Endometrium (tissue), 2 donors: ENCODE results near the gene GALNT11.
"Not testable (repeated sequence)": the region's sequence is repeated elsewhere in the genome, so short reads cannot be mapped to it uniquely, and the experiment has no call there.

Source experiments
- FAIRE-seq: peaks from 2 replicates; lab custom pipeline; 2012; peaks lifted over from hg19 to GRCh38; lab: Jason Lieb, UNC
- donor health status: control.
- donor health status: control.

Gene GALNT11

DNA sequence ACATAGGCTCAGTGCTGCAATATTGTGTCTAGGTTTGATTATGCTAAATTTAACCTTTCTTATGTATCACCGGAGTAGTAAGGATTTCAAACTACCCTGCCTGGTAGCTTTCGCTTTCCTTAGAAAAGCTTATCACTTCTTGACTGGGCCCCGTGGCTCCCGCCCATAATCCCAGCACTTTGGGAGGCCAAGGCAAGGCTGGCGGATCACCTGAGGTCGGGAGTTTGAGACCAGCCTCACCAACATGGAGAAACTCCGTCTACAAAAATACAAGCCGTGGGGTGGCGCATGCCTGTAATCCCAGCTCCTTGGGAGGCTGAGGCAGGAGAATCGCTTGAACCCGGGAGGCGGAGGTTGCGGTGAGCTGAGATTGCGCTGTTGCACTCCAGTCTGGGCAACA lies 49.9 kb downstream of the GALNT11 start:
- FAIRE-seq: not testable (repeated sequence)

DNA sequence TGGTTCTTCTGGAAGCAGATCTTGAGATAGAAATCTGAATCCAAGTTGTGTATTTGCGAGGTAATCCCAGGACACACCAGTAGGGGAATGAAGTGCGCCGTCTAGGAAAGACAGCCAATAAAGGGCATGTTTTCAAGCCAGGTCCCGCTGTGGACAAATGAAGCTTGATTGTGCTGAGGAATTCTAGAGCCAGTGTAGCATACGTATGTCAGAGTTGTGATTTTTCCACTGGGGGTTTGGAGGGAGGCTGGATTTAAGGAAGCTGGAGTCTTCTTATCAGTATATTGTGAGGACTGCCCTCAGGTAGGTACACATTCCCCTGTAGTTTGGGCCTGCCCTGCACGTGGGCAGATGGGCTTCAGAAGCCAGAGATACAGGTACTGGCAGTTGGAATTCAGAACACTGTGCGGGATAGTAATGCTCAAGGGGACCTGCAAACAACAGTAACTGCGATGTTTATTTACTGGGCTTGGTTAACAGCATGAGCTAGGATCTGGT lies 50.9 kb downstream of the GALNT11 start:
- FAIRE-seq: no peak

DNA sequence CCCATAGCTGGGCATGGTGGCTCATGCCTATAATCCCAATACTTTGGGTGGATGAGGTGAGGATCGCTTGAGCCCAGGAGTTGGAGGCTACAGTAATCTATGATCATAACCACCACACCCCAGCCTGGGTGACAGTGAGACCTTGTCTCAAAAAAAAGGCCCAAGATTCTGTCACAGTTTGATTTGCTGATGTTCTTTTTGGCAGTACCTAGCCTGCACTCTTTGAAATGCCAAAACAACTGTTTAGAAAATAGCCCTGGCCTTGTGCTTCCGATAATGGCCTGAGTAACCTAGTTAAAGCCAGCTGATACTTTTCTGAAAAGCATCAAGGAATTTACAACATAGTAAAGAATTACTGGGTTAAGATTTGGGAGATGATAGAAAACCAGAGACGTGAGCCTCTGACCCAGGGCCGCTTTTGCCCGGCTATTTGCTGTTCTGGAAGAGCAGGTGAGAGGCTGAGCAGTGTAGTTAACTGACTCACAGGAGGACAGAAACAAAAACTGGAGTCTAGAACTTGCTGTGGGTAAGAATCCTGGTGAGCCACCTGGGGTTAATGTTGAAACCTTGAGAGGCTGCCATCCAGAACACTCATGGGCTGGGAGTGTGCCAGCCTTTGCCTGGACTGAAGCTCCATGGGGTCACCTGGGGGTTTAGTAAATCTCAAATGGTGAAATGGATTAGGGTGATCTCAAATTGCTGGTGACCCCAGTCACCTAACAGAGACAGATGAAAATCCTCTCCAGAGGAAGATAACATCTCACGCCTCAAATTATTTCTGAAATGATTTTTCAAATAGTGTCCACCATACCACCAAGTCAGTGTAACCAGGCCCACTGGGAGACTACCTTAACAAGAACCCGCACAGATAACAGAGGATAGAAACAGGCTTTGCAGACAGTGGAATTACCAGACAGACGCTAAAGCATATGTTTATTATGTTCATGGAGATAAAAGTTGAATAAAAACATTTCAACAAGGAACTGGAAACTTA lies 51.8 kb downstream of the GALNT11 start:
- FAIRE-seq: no peak

DNA sequence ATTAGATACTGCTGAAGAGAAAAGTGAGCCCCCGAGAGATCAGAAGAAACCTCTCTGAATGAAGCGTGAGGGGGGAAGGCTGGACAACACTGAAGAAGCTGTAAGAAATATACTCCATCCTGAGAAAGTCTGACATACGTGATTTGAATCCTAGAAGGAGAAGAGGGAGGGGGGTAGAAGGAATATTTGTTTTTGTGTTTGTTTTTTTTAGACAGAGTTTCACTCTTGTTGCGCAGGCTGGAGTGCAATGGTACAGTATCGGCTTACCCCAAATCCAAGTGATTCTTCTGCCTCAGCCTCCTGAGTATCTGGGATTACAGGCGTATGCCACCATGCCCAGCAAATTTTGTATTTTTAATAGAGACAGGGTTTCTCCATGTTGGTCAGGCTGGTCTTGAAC lies 52.6 kb downstream of the GALNT11 start:
- FAIRE-seq: no peak

DNA sequence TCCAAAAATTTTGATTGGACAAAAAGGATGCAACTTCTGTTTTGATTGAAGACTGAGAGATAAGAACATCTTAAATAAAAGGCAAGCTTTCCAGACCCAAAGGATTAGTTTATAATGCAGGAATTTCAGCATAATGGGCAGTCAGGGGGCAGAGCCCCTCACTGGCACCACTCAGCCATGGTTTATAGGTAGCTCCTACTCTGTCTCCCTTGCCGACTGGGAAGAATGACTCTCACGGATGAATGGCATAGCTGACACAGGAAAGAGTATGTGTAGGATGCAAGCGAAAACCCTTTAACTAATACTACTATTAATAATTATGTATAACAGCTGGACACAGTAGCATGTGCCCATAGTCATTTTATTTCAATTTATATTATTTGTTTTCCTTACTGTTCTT lies 53.3 kb downstream of the GALNT11 start:
- FAIRE-seq: no peak

DNA sequence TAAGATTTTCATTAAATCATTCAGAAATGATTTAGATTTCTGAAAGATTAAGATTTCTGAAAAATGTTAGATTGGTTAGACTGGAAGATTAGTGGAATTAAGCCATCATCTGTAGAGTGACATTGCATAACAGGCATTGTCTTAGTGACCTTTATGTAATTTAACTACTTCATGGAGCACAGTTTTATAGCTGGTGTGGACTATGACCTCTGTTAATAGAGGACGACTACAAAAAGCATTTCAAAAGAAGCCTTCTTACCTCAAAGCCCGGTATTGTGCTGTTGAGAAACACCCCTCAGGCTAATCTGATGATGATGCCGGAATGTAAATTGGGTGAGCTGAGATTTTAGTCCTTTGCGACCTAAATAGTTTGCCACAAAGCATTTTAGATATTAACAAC lies 55.6 kb downstream of the GALNT11 start:
- no peak for FAIRE-seq

DNA sequence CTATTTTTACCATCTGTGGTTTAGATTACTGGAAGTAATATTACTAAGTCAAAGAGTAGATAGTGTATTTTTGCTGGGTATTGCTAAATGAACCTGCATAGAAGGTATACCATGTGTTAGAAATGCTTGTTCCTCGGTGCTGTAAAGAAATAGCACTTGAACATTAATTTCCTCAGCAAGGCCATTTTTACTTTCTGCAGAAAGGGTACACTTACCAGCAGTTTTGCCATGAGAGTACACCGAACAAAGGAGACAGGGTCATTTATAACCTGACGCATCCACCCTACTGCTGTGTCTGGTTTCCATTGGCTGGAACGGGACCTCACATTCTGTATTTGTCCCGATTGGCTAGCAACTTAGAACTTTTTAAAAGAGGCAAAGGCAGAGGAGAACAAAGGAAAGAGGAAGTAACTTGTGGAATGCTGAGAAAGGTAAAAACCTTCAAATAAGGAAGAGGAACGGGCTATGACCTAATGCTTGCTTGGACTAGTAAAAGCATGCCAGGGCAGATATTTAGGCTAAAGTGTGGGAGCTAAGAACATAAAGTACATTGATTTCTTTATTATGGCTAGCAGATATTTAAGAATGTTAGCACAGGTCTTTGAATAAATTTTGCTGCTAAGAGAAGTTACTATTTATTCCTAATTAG lies 56.7 kb downstream of the GALNT11 start:
- FAIRE-seq: not testable (repeated sequence)

DNA sequence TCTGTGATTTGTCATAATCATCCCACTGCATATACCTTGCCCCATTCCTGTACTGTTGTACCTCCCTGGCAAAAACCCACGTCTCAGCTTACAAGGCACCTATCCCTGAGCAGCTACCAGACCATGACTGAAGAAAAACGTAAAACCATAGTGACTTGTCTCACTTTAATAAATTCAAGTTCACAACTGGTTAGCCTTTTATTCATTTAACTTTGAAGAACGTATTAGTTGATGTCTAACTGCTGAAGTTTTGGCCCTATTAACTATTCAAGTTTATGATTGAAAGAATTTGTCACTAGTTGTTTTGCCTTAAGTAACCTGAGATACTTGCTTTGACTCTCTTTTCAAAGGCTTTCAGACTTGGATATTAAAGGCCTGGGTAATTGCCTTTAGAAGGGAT lies 59.7 kb downstream of the GALNT11 start:
- no peak for FAIRE-seq

DNA sequence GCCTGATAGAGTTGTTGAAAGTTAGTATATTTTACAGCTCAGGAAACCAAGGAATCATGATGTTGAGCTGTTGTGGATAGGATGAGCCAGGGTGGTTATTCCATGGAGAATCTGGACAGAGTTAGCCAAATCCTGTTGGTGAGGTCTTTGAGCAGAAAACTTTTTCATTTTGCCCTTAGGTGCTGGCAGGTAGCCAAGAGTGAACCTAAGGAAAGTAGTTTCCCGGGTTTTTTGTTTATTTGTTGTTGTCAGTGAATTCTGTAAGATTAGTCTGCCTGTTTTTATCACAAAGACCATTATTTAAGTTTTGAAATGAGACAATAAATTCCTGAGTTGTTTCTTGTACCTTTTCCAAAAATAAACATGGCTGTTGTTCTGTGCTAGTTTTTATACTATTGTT lies 61.0 kb downstream of the GALNT11 start:
- no peak for FAIRE-seq

DNA sequence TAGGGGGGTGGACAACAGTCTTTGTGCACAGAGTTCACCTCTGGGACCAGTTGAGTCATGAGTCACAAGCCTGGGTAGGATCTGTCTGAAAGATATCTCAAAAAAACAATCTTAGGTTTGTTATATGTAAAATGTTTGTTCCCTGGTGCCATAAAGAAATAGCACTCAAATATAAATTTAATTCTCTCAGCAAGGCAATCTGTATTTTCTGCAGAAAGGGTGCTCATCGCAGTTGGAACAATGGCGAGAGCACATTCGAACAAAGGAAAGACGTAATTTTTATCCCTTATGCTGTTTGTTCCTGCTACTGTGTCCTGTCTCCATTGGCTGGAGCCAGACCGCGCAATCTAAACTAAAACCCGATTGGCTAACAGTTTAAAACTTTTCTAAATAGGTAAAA lies 63.7 kb downstream of the GALNT11 start:
- FAIRE-seq: no peak

DNA sequence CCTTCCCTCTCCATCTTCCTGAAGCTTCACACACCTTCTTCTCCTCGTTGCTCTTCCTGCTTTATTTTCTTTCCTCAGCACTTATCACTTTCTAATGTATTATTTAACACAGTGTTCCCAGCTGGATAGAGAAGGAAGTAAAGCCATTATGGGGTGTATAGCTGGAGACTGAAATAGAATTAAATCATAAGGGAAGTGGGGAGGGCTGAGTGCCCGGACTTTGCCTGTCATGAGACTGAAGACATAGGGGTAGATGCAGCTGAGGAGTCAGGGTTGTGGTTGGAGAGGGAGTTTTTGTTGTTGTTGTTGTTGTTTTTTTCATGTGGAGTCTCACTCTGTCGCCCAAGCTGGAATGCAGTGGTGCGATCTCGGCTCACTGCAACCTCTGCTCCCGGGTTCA lies 65.3 kb downstream of the GALNT11 start:
- FAIRE-seq: no peak

DNA sequence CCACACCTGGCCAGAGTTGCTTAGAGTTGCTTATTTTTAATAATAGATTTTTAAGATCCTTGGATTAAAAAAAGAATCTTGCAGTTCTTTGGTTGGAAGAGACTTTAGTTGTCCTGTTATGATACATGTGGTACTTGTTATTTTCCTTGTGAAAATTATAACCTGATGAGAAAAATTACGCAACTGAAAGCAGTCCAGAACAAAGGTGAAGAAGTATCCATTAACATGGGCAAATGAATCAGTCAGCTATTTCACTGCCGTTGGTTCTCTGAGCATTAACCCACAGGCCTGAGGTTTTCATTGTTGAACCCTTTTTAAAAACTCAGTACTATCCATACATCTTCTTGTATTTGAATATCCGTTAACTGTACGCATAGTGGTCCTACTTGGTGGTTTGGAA lies 68.2 kb downstream of the GALNT11 start:
- no peak for FAIRE-seq

DNA sequence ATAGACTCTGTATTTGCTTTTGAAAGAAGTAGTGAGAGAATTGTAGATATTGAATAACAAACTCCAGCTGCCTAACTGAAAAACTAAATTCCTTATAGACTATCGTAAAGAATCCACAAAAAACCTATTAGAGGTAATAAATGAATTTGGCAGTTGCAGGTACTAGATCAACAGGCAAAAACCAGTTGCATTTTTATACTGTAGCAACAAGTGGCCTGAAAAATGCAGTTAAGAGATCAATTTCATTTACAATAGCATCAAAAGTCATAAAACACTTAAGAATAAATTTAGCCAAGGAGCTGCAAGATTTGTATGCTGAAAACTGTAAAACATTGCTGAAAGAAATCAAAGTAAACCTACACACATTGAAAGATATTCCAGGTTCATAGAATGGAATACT lies 70.3 kb downstream of the GALNT11 start:
- FAIRE-seq: no peak

DNA sequence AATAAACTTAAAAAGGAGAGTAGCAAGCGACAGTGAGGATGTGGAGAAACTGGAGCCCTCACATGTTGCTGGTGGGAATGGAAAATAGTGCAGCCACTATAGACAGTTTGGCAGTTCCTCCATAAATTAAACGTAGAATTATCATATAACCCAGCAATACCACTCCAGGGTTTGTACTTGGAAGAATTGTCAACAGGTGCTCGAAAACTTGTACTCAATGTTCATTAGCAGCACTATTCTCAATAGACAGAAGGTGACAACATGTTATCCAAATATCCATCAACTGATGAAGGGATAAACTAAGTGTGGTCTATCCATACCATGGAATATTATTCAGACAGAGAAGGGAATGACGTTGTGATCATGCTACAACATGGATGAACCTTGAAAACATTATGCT lies 71.9 kb downstream of the GALNT11 start:
- FAIRE-seq: no peak

DNA sequence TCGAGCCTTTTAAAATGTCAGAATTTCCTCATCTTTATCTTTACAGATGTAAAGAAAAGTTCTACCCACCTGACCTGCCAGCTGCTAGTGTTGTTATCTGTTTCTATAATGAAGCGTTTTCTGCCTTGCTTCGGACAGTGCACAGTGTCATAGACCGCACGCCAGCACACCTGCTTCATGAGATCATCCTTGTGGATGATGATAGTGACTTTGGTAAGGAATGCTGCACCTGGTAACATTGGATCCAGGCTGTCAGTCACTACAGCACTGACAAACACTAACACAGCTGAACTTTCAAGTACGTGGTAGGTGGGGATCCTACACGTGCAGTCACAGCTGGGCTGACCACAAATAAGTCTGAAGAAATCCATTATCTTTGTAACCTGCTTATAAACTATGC lies 77.6 kb downstream of the GALNT11 start:
- no peak for FAIRE-seq

DNA sequence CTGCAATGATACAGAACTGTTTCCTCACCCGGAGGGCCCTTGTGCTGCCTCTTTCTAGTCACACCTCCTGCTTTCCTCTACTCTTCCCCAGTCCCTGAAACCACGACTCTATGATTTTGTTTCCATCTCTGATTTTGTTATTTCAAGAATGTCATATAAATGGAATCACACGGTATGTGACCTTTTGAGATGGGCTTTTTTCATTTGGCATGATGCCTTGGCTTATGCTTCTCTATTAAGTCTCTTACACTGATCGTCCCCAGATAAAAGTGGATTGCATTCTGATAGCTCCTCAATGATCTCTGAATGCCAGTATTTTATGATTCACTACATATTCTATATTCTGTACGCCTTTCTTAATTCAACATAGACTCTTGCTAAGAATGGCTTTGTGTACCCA lies 78.2 kb downstream of the GALNT11 start:
- FAIRE-seq: no peak

DNA sequence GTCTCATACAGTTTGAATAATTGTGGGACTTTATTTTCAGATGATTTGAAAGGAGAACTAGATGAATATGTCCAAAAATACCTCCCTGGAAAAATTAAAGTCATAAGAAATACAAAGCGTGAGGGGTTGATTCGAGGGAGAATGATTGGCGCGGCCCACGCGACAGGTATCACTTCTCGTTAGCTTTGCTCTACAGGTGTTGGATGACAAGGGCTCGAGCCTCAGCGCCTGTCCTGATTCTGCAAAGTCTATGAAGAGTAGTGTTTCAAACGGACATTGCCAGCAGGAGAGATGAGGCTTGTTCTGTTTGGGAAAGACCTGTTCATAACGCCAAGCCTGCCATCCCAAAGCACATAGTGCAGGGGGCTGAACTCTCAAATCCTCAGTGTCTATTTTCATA lies 79.7 kb downstream of the GALNT11 start:
- FAIRE-seq: no peak

DNA sequence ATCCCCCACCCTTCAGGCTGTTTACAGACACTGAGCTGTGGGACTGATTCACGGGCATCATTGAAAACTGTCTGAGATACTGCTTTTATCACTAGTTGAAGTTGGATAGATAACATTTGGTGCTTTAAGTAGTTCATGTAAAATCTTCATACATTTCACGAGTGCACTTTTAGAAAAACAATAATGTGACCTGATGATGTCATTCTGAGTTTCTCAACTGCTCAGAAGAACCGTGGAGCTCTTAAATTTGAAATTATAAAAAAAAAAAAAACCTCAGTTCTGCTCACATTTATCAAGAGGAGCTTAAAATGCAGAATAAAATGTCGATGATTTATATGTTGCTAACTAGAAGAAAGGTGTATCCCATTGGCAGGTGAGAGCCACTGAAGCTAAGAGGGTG lies 81.5 kb downstream of the GALNT11 start:
- no peak for FAIRE-seq

DNA sequence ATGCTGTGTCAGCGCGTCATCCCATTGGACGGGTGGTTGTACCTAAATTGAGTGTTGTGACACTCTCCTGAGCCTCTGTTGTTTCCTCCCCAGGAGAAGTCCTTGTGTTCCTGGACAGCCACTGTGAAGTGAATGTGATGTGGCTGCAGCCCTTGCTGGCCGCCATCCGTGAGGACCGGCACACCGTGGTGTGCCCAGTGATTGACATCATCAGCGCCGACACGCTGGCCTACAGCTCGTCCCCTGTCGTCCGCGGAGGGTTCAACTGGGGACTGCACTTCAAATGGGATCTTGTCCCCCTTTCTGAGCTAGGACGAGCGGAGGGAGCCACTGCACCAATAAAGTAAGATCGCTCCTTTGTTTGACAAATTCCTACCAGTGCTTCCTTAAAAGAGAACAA lies 82.5 kb downstream of the GALNT11 start:
- FAIRE-seq: no peak

DNA sequence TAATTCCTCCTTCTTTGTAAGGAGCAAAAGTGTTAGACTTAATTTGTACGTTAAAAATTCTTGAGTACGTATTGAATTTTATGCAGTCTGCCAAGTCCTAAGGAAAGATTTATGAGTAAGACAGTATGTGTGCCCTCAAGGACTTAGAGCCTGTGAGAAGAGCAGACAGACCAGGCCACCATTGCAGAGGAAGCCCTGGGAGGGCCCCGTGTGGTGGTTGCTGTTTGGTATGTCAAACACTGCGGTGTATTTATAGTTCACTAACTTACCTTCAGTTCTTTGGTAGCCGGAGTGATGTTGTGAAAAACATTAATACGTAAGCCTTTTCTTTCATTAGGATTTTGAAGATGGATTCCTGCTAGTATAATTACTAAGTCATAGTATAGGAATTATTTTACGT lies 82.9 kb downstream of the GALNT11 start:
- no peak for FAIRE-seq

DNA sequence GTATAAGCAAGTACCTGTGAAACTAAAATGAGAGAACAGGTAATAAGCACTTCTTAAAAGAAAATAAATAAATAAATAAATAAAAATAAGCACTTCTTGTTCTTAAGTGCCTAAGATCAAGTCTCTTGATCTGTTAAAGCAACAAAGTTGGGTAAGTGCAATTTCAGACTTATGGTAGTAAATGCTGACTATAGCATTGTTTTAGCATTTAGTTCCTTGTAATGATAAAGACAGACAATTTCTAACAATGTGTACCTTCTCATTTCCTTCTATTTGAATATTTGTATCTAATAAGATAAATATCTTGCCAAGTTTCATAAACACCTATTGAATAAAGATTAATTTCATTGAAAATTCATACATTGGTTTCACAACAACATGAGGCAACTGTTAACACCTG lies 87.4 kb downstream of the GALNT11 start:
- FAIRE-seq: no peak

DNA sequence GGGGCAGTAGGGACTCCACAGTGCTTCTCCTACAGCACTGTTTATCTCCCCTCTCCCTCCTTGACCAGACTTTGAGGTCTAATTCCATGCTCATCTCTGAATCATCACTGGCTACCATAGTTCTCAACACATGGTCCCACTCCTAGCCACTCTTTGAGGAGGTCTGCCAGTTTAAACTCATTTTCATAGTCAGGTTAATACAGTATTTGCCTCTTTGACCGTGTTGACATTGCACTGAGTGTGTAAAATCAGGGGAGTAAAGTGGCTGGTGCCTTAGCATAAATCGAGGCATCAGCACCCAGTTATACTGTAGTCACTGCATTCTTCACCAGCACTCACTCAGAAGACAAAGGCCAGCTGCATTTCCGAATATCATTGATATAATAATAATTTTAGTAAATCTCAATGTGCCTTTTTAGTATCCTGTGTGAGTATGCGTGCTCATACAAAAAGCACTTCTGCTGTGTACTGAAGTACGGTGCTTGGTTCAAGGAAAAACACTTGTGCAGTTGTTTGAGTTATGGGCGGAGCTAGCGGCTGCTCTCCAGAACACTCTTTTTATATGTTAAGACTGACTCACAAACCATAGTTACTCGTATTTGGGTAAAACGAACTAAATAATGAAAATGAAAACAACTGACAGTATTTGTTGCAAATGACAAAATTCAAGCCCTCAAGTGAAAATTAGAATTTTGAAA lies 89.7 kb downstream of the GALNT11 start:
- FAIRE-seq: no peak

DNA sequence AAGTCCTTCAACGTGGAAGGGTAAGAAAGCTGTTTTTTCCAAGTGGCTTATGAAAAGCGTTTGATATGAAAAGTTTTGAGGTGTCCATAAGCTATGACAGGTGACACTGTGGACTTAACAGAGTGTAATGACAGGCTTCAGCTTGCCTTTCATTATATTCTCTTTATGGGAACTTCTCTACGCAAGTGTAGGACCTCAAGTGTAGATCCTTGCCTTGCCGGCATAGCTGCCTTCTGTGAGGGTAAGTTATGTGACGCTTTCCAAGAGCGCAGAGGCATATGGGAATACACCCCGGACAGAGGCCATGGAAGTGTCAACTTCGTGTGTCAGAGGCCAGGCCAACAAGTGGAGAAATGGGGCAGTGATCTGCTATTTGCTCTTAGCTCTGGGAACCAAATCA lies 91.9 kb downstream of the GALNT11 start:
- FAIRE-seq: no peak
